Left renal cortex interstitium (tissue), 4 donors: Measurements from ENCODE around the gene KBTBD2. TPM values are rescaled to one million over a fixed set of nuclear protein-coding genes. Genes with fewer than 3 reads are reported as not detected.
"Not testable (repeated sequence)": the region's sequence is repeated elsewhere in the genome, so short reads cannot be mapped to it uniquely, and the experiment has no call there.

ENCODE experiments used
- DNase-seq, 4 donors: peaks; one replicate each; pipeline ENCODE4 v3.0.0-alpha.2; 2013; ENCODE audit warnings: low read depth in 4 of 4, low spot score in 2 of 4, missing footprints in 1 of 4
- polyA plus RNA-seq, 4 donors: library from polyadenylated mRNA; unstranded; fragments of 120-200 nt; gene quantifications; one replicate each; pipeline ENCODE4 v1.2.1, GENCODE V29; 2013; ENCODE audit not compliant: insufficient read length in 4 of 4

The KBTBD2 gene
- polyA plus RNA-seq, 4 donors = 48.6 to 56.8 (median 53.9) TPM

- not testable (repeated sequence) for DNase-seq
Observed at GRCh38 chr7:32857063-32857462, 34.5 kb downstream of the KBTBD2 start.

GRCh38 chr7:32855837-32856775 lies 35.5 kb downstream of the KBTBD2 start:
- not testable (repeated sequence) for DNase-seq

GRCh38 chr7:32850654-32851053 lies 40.9 kb downstream of the KBTBD2 start:
- not testable (repeated sequence) for DNase-seq

GRCh38 chr7:32848655-32849054 lies 42.9 kb downstream of the KBTBD2 start:
- not testable (repeated sequence) for DNase-seq

- peak in 3 of 4 donors; percentile 20 to 43 (median 35) for DNase-seq
Observed at GRCh38 chr7:32846630-32847225, 44.8 kb downstream of the KBTBD2 start.

- DNase-seq = not testable (repeated sequence)
Observed at GRCh38 chr7:32844748-32845147, 46.8 kb downstream of the KBTBD2 start.

GRCh38 chr7:32843763-32844162 lies 47.8 kb downstream of the KBTBD2 start:
- DNase-seq = not testable (repeated sequence)

- not testable (repeated sequence) for DNase-seq
Observed at GRCh38 chr7:32839846-32840245, 51.7 kb downstream of the KBTBD2 start.

- DNase-seq = not testable (repeated sequence)
Observed at GRCh38 chr7:32828996-32829752, 62.4 kb downstream of the KBTBD2 start.

Other genes with a start within 250 kb of the KBTBD2 start
- gene FKBP9, start 65.7 kb upstream of the KBTBD2 start, polyA plus RNA-seq = 100 to 1,000 TPM; 126 to 214 (median 152) TPM
- 10 to 100 TPM; 31.6 to 45.3 (median 35.1) TPM for gene NT5C3A, start 171.0 kb upstream of the KBTBD2 start, polyA plus RNA-seq
- gene RP9, start 217.6 kb upstream of the KBTBD2 start, polyA plus RNA-seq = 10 to 100 TPM; 31.3 to 37.1 (median 33.3) TPM
- gene BBS9, start 237.8 kb upstream of the KBTBD2 start, polyA plus RNA-seq = 10 to 100 TPM; 14.4 to 18.0 (median 16.5) TPM